T-helper 1 cell treated with Interleukin-12 subunit alpha and Interleukin-12 subunit beta and Interleukin-4 antibody, amounts not matched to agents 30 ng/mL and 1 ng/mL, for 36 hours (primary cell): ENCODE data around the gene FCMR. TPM values are rescaled to one million over a fixed set of nuclear protein-coding genes. Genes with fewer than 3 reads are reported as not detected.
"Not testable (repeated sequence)": the region's sequence is repeated elsewhere in the genome, so short reads cannot be mapped to it uniquely, and the experiment has no call there.

Experiments used
- intact Hi-C: fragments of 100-400 bp; cut with micrococcal nuclease; formaldehyde crosslinking; loops from one replicate; pipeline ENCODE4 v1.15.1; 2024
- total RNA-seq: library from RNA; stranded (reverse); gene quantifications from 2 replicates; pipeline ENCODE4 v1.2.3, GENCODE V29; 2022

Gene FCMR
- total RNA-seq, 1 donor from 2014 or later, result 65.7 TPM

GRCh38 chr1:206883160-206883559 lies 38.6 kb downstream of the FCMR start:
- intact Hi-C loops, result no loop called here

- intact Hi-C loops, result no loop called here
Observed at GRCh38 chr1:206882555-206882954, 39.2 kb downstream of the FCMR start.

- intact Hi-C loops, result no loop called here
Observed at GRCh38 chr1:206880314-206880713, 41.4 kb downstream of the FCMR start.

- intact Hi-C loops, result no loop called here
Observed at GRCh38 chr1:206878456-206878855, 43.3 kb downstream of the FCMR start.

- intact Hi-C loops, result no loop called here
Observed at GRCh38 chr1:206875752-206876377, 45.9 kb downstream of the FCMR start.

- intact Hi-C loops, result no loop called here
Observed at GRCh38 chr1:206873603-206874188, 48.0 kb downstream of the FCMR start.

- intact Hi-C loops, result no loop called here
Observed at GRCh38 chr1:206872139-206872538, 49.6 kb downstream of the FCMR start.

GRCh38 chr1:206868264-206868663 lies 53.5 kb downstream of the FCMR start:
- intact Hi-C loops, result no loop called here

GRCh38 chr1:206867716-206868115 lies 54.0 kb downstream of the FCMR start:
- intact Hi-C loops, result no loop called here

GRCh38 chr1:206867239-206867638 lies 54.5 kb downstream of the FCMR start:
- intact Hi-C loops, result no loop called here

GRCh38 chr1:206866062-206866461 lies 55.7 kb downstream of the FCMR start:
- intact Hi-C loops, result no loop called here

- intact Hi-C loops, result loop anchor here (1.0 to 2.0 kb wide), 6 partner anchors 46 to 634 kb away; no protein-coding TSS in a partner anchor
Observed at GRCh38 chr1:206864939-206865671, 56.6 kb downstream of the FCMR start, which contains the start of gene IL20. IL20 (plus strand) TSS chr1:206865623; CDS start chr1:206865853, 230 bp downstream.

- intact Hi-C loops, result no loop called here
Observed at GRCh38 chr1:206863266-206863665, 58.5 kb downstream of the FCMR start.

GRCh38 chr1:206860165-206860564 lies 61.6 kb downstream of the FCMR start:
- intact Hi-C loops, result no loop called here

GRCh38 chr1:206859082-206859521 lies 62.6 kb downstream of the FCMR start:
- intact Hi-C loops, result no loop called here

GRCh38 chr1:206856674-206857464 lies 64.9 kb downstream of the FCMR start:
- intact Hi-C loops, result no loop called here

GRCh38 chr1:206855859-206856258 lies 65.9 kb downstream of the FCMR start:
- intact Hi-C loops, result no loop called here

- intact Hi-C loops, result no loop called here
Observed at GRCh38 chr1:206854401-206855129, 67.2 kb downstream of the FCMR start.

GRCh38 chr1:206853696-206854095 lies 68.0 kb downstream of the FCMR start:
- intact Hi-C loops, result not testable (repeated sequence)
